ENCODE results near the gene YTHDC2.

YTHDC2 gene

GRCh38 chr5:113538313-113538712 lies 24.8 kb downstream of the YTHDC2 start:
- H3K36me3 ChIP-seq = peaks cover 32% of the 10 kb centered on the region
- no peak for TF ChIP-seq CTCF (IDR thresholded peaks at IDR 0.05; ENCODE audit: low read depth, low read length)
- no peaks in the 10 kb centered on the region for H3K4me1 ChIP-seq
- H3K9me3 ChIP-seq = no peaks in the 10 kb centered on the region
- DNase-seq = no peak
- no peaks in the 10 kb centered on the region for H3K27me3 ChIP-seq
- no peak overlapping the region for H3K4me3 ChIP-seq (ENCODE audit: low read depth, low read length)

GRCh38 chr5:113546703-113547183 lies 33.2 kb downstream of the YTHDC2 start:
- no peak for DNase-seq
- Histone ChIP-seq H3K4me1 (peaks cover 4% of the 10 kb centered on the region; the same call in 1 of the 2 replicates), H3K36me3 (peaks cover 49% of the 10 kb centered on the region), H3K9me3 (no peaks in the 10 kb centered on the region), H3K4me3 (ENCODE audit: low read depth, low read length) (no peak overlapping the region), H3K27me3 (no peaks in the 10 kb centered on the region)
- no peak for TF ChIP-seq CTCF (IDR thresholded peaks at IDR 0.05; ENCODE audit: low read depth, low read length)

GRCh38 chr5:113548396-113548795 lies 34.9 kb downstream of the YTHDC2 start:
- H3K4me3 ChIP-seq (ENCODE audit: low read depth, low read length) = no peak overlapping the region
- TF ChIP-seq CTCF (IDR thresholded peaks at IDR 0.05; ENCODE audit: low read depth, low read length) = no peak
- DNase-seq = no peak
- H3K4me1 ChIP-seq = peaks cover 4% of the 10 kb centered on the region; the same call in 1 of the 2 replicates
- H3K27me3 ChIP-seq = no peaks in the 10 kb centered on the region
- no peaks in the 10 kb centered on the region for H3K9me3 ChIP-seq
- peaks cover 51% of the 10 kb centered on the region for H3K36me3 ChIP-seq

- Histone ChIP-seq H3K4me1 (no peaks in the 10 kb centered on the region; the same call in 1 of the 2 replicates), H3K9me3 (no peaks in the 10 kb centered on the region), H3K36me3 (peaks cover 49% of the 10 kb centered on the region), H3K27me3 (no peaks in the 10 kb centered on the region), H3K4me3 (ENCODE audit: low read depth, low read length) (no peak overlapping the region)
- no peak for DNase-seq
- TF ChIP-seq CTCF (IDR thresholded peaks at IDR 0.05; ENCODE audit: low read depth, low read length) = no peak
Observed at GRCh38 chr5:113552137-113552536, 38.6 kb downstream of the YTHDC2 start.

- TF ChIP-seq CTCF (IDR thresholded peaks at IDR 0.05; ENCODE audit: low read depth, low read length) = no peak
- Histone ChIP-seq H3K36me3 (peaks cover 51% of the 10 kb centered on the region), H3K4me3 (ENCODE audit: low read depth, low read length) (no peak overlapping the region), H3K4me1 (no peaks in the 10 kb centered on the region; the same call in 1 of the 2 replicates), H3K27me3 (no peaks in the 10 kb centered on the region), H3K9me3 (no peaks in the 10 kb centered on the region)
- no peak for DNase-seq
Observed at GRCh38 chr5:113552620-113553019, 39.1 kb downstream of the YTHDC2 start.

GRCh38 chr5:113562828-113563400 lies 49.4 kb downstream of the YTHDC2 start:
- Histone ChIP-seq H3K27me3 (no peaks in the 10 kb centered on the region), H3K36me3 (peaks cover 43% of the 10 kb centered on the region), H3K4me3 (ENCODE audit: low read depth, low read length) (no peak overlapping the region), H3K4me1 (no peaks in the 10 kb centered on the region), H3K9me3 (no peaks in the 10 kb centered on the region)
- DNase-seq = no peak
- no peak for TF ChIP-seq CTCF (IDR thresholded peaks at IDR 0.05; ENCODE audit: low read depth, low read length)

Measured in BE2C (cell line).